ENCODE measurements around the gene MMAA.

DNA sequence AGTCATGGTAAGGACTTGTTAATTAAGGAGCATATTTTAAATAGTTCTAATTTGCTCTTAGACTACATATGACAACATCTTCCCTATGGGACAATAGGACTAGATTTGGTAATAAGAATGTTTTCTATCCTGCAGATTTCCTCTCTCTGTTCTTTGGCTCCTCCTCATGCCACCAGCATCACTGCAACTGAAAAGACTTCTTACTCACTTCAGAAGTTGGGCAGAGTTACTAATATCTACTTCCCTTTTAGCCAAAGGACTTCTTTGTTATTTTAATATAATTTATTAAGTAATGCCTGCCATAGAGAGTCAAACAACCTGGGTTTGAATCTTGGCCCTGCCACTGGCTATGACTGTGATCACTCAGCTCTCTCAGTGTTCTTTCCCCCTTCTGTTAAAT, 16.4 kb downstream of the MMAA start:
- TF ChIP-seq SPI1 (IDR thresholded peaks at IDR 0.05; ENCODE audit: low read depth, low read length) (no peak), POLR2A (IDR thresholded peaks at IDR 0.05; ENCODE audit: low read depth, low read length) (no peak), POLR2AphosphoS5 (IDR thresholded peaks at IDR 0.05; ENCODE audit: low read depth, low read length) (no peak), POU2F2 (IDR thresholded peaks at IDR 0.05; ENCODE audit: low read depth, low read length) (no peak)

Data from GM12891 (cell line).